ENCODE measurements around the gene SCAP. TPM values are rescaled to one million over a fixed set of nuclear protein-coding genes. Genes with fewer than 3 reads are reported as not detected.
A peak's percentile ranks its signal among the peaks of the same experiment; 100 is the strongest.

Gene SCAP
- total and polyA plus RNA-seq, 2 of the 13 experiments (the other 11 are each of a cell fraction or from before 2014, with no cell fraction given), result 40.4 to 53.3 TPM

DNA sequence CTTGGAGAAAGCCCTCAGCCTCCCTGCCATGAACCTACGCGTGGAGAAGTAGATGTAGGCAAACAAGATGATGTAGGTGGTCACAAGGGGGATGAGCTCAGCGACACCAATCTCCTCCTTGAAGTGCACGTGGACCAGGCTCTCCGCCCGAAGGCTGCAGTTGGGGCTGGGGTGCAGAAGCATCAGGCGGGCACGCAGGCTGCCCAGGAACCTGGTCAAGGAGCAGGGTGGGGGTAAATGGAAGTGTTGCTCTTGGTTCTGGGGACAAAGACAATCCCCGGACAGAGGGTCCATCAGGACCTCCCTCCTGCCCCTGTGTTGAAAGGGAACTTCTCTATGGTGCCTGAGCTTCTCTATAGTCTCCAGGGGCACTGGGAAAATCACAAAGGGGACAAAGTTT, 49.8 kb downstream of the SCAP start:
- Histone ChIP-seq H3K27ac (ENCODE audit: extremely low read length, insufficient read depth, low read length) (peak overlapping the region; percentile 70), H3K9ac (ENCODE audit: insufficient read depth, low read depth, low read length) (0 out of 2 replicates have a peak overlapping the region, but pooled peaks have one; percentile 20), H2AFZ (ENCODE audit: low read length) (no peak overlapping the region), H4K20me1 (ENCODE audit: insufficient read depth, low read length) (no peaks in the 10 kb centered on the region), H3K36me3 (replicated peaks in 1 of 2; ENCODE audit: control insufficient read depth in 1 of 2, insufficient read depth in 2 of 2, low read length in 2 of 2) (peaks cover 20 to 27% of the 10 kb centered on the region in 2 experiments), H3K9me3 (ENCODE audit: low read length) (no peaks in the 10 kb centered on the region), H3K4me3 (replicated peaks in 1 of 3; ENCODE audit: insufficient read depth in 1 of 3, low read depth in 2 of 3, low read length in 3 of 3) (no peak overlapping the region; a peak in 1 of 6 replicates), H3K4me2 (ENCODE audit: low read depth, low read length) (no peak overlapping the region), H3K4me1 (ENCODE audit: insufficient read depth, low read length) (peaks cover 52% of the 10 kb centered on the region), H3K27me3 (ENCODE audit: control insufficient read depth in 1 of 2, insufficient read depth in 2 of 2, low read length in 2 of 2) (no peaks in the 10 kb centered on the region), H3K79me2 (ENCODE audit: insufficient read depth, low read length) (peaks cover 5% of the 10 kb centered on the region)
- BruUV-seq (replicated peaks), result no TSS peak
- ChIA-PET POLR2A (interaction anchor here (2.3 to 3.5 kb wide), 2 partner anchors 17 to 49 kb away, joined by 18 to 34 read pairs; partner anchors contain the start of gene SCAP), CTCF (ENCODE audit: low intra/inter-chr PET ratio, low total read pairs) (no interaction called here)
- 95% methylated on average over 9 of the region's 9 CpGs for WGBS (ENCODE audit: low lambda C conversion rate)
- in situ Hi-C loops (cut with HindIII; ENCODE audit: extremely low pct_ligation_motif_present, low pct_unique_long_range_greater_than_20kb), result loop anchor here (10.0 kb wide), 1 partner anchor 359 kb away; the partner anchor contains the start of gene SMARCC1
- TF ChIP-seq TARDBP (CRISPR knock-in tag; IDR thresholded peaks at IDR 0.05) (no peak), ZNF883 (CRISPR knock-in tag; IDR thresholded peaks at IDR 0.05; ENCODE audit: not compliant biosample characterization) (no peak), NPAS2 (CRISPR knock-in tag; IDR thresholded peaks at IDR 0.05; ENCODE audit: borderline replicate concordance) (no peak), ZNF350 (CRISPR knock-in tag; IDR thresholded peaks at IDR 0.05; ENCODE audit: borderline replicate concordance, low read depth) (no peak), ADNP (CRISPR knock-in tag; IDR thresholded peaks at IDR 0.05) (no peak)
- TF ChIP-seq, protein P1, sequence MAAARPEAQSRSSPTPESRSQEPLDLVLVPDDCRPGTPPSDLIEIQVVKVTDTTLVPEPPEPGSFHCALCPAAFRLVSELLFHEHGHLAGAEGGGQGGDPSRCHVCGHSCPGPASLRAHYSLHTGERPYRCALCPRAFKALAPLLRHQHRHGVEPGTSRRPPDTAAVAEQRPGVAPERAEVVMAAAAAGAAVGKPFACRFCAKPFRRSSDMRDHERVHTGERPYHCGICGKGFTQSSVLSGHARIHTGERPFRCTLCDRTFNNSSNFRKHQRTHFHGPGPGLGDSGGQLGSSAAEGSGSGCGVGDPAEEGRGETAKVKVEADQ (CRISPR knock-in tag; IDR thresholded peaks at IDR 0.05; ENCODE audit: borderline replicate concordance), result no peak
- DNase-seq (ENCODE audit: low spot score) (no peak), ATAC-seq (no peak), FAIRE-seq (no peak)
- intact Hi-C loops (cut with micrococcal nuclease; ENCODE audit: unreplicated experiment), result no loop called here

- Histone ChIP-seq H3K79me2 (ENCODE audit: insufficient read depth, low read length) (peaks cover 5% of the 10 kb centered on the region), H3K9ac (ENCODE audit: insufficient read depth, low read depth, low read length) (peak overlapping the region; percentile 20), H3K4me1 (ENCODE audit: insufficient read depth, low read length) (peaks cover 52% of the 10 kb centered on the region), H3K4me2 (ENCODE audit: low read depth, low read length) (peak overlapping the region; percentile 60), H4K20me1 (ENCODE audit: insufficient read depth, low read length) (peaks cover 4% of the 10 kb centered on the region; the same call in 1 of the 2 replicates), H3K36me3 (replicated peaks in 1 of 2; ENCODE audit: control insufficient read depth in 1 of 2, insufficient read depth in 2 of 2, low read length in 2 of 2) (peaks cover 20 to 26% of the 10 kb centered on the region in 2 experiments), H2AFZ (ENCODE audit: low read length) (no peak overlapping the region), H3K27ac (ENCODE audit: extremely low read length, insufficient read depth, low read length) (peak overlapping the region; percentile 70), H3K27me3 (ENCODE audit: control insufficient read depth in 1 of 2, insufficient read depth in 2 of 2, low read length in 2 of 2) (no peaks in the 10 kb centered on the region), H3K4me3 (replicated peaks in 1 of 3; ENCODE audit: insufficient read depth in 1 of 3, low read depth in 2 of 3, low read length in 3 of 3) (peak overlapping the region in 1 of 3 experiments; percentile 6; a peak in 2 of 6 replicates), H3K9me3 (ENCODE audit: low read length) (no peaks in the 10 kb centered on the region)
- ATAC-seq, result peak; percentile 7
- in situ Hi-C loops (cut with HindIII; ENCODE audit: extremely low pct_ligation_motif_present, low pct_unique_long_range_greater_than_20kb) (loop anchor here (10.0 kb wide), 1 partner anchor 359 kb away; the partner anchor contains the start of gene SMARCC1), intact Hi-C loops (cut with micrococcal nuclease; ENCODE audit: unreplicated experiment) (no loop called here)
- 12% methylated on average over 6 of the region's 11 CpGs for WGBS (ENCODE audit: low lambda C conversion rate)
- no TSS peak for BruUV-seq (replicated peaks)
- CTCF ChIA-PET (ENCODE audit: low intra/inter-chr PET ratio, low total read pairs), result no interaction called here
- POLR2A ChIA-PET, result interaction anchor here (1.2 to 3.5 kb wide), 4 partner anchors 17 to 52 kb away, joined by 3 to 34 read pairs (median 12); partner anchors contain the start of genes PTPN23 and SCAP
- no peak for FAIRE-seq
- DNase-seq (ENCODE audit: low spot score), result no peak
- TF ChIP-seq ARID2 (CRISPR knock-in tag; IDR thresholded peaks at IDR 0.05; ENCODE audit: borderline replicate concordance) (no peak), NFE2L1 (CRISPR knock-in tag; IDR thresholded peaks at IDR 0.05; ENCODE audit: borderline replicate concordance) (no peak), ZNF790 (CRISPR knock-in tag; IDR thresholded peaks at IDR 0.05; ENCODE audit: borderline replicate concordance) (no peak), TFE3 (CRISPR knock-in tag; IDR thresholded peaks at IDR 0.05) (0 out of 2 replicates have a peak, but pooled peaks have one; percentile 16), FOXA3 (CRISPR knock-in tag; IDR thresholded peaks at IDR 0.05) (no peak), ZNF451 (CRISPR knock-in tag; IDR thresholded peaks at IDR 0.05) (0 out of 2 replicates have a peak, but pooled peaks have one; percentile 26), MAFG (CRISPR knock-in tag; IDR thresholded peaks at IDR 0.05) (no peak), RARA (CRISPR knock-in tag; IDR thresholded peaks at IDR 0.05) (peak; percentile 59)
These were observed 50.4 kb downstream of the SCAP start for GRCh38 chr3:47425383-47425778.

All from HepG2 (cell line).